Thymus (tissue), 11 donors: ENCODE data around the gene CEACAM16. TPM values are rescaled to one million over a fixed set of nuclear protein-coding genes. Genes with fewer than 3 reads are reported as not detected.
"Not testable (repeated sequence)": the region's sequence is repeated elsewhere in the genome, so short reads cannot be mapped to it uniquely, and the experiment has no call there.

Experiments
- DNase-seq, 9 donors: peaks; one replicate each; pipeline ENCODE4 v3.0.0-alpha.2; 2013; ENCODE audit warnings: low spot score in 9 of 9, low read depth in 6 of 9, missing footprints in 1 of 9
- H3K27ac ChIP-seq, 2 donors: one replicate each; pipeline ENCODE4 v1.5.1; 2013; ENCODE audit warnings: control low read depth in 1 of 2, low read depth in 1 of 2, low read length in 1 of 2, mild to moderate bottlenecking in 1 of 2, moderate library complexity in 1 of 2
- H3K27me3 ChIP-seq, 2 donors: one replicate each; pipeline ENCODE4 v1.5.1; 2013; ENCODE audit warnings: low read length in 1 of 2; ENCODE audit not compliant: control insufficient read depth in 2 of 2, insufficient read depth in 1 of 2
- H3K36me3 ChIP-seq, 2 donors: one replicate each; pipeline ENCODE4 v1.5.1; 2013; ENCODE audit warnings: low read length in 1 of 2, mild to moderate bottlenecking in 1 of 2, moderate library complexity in 1 of 2; ENCODE audit not compliant: control insufficient read depth in 2 of 2, insufficient read depth in 2 of 2
- H3K4me1 ChIP-seq, 2 donors: one replicate each; pipeline ENCODE4 v1.5.1; 2013; ENCODE audit warnings: low read length in 2 of 2; ENCODE audit not compliant: control insufficient read depth in 2 of 2, insufficient read depth in 2 of 2
- H3K4me3 ChIP-seq, 2 donors: one replicate each; pipeline ENCODE4 v1.5.1; 2013; ENCODE audit warnings: low read length in 2 of 2, control low read depth in 1 of 2, mild to moderate bottlenecking in 1 of 2
- H3K9me3 ChIP-seq, 2 donors: one replicate each; pipeline ENCODE4 v1.5.1; 2013; ENCODE audit warnings: low read length in 1 of 2, mild to moderate bottlenecking in 1 of 2; ENCODE audit not compliant: control insufficient read depth in 2 of 2, insufficient read depth in 1 of 2
- WGBS: extraction: QIAGEN DNeasy Blood & Tissue Kit; methylation state at CpG from one replicate; pipeline ENCODE4 v1.1.7; 2013; 5-methylcytosine and 5-hydroxymethylcytosine counted together
- polyA plus RNA-seq: library from polyadenylated mRNA; stranded (reverse); fragments of 200-250 nt; gene quantifications from one replicate; pipeline ENCODE4 v1.2.3, GENCODE V29; 2013
- total RNA-seq: library from RNA; stranded (reverse); fragments of 120-200 nt; gene quantifications from one replicate; pipeline ENCODE4 v1.2.4, GENCODE V29; 2013
- donor health status: healthy.

CEACAM16 gene
- total and polyA plus RNA-seq, 2 donors = 0.09 to 0.24 TPM

GRCh38 chr19:44718441-44719261 is 19.7 kb downstream of the CEACAM16 start:
- Histone ChIP-seq H3K27me3 (no peaks in the 10 kb centered on the region), H3K4me3 (no peak overlapping the region), H3K9me3 (peaks cover 0 to 13% of the 10 kb centered on the region in 2 donors), H3K27ac (peak overlapping the region in 1 of 2 donors; percentile 25), H3K36me3 (no peaks in the 10 kb centered on the region), H3K4me1 (peaks cover 0 to 17% of the 10 kb centered on the region in 2 donors)
- 78% methylated on average over 11 of the region's 11 CpGs for WGBS
- DNase-seq = no peak

DNA sequence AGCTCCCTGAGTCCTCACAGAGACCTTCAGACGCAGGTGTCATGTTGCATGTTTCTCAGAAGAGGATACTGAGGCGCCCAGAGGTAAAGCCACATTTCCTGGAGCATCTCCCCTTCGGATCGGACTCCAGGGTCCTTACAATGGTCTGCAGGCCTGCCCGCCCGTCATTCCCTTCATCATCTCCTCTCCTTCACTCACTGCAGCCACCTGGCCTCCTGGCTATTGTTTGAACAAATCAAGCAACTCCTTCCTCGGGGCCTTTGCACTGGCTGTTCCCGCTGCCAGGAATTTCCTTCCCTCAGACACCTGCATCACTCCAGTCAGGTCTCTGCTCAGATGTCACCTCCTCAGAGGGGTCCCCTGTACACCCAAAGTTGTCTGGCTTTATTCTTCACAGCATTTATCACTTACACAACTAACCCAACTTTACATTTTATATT is 20.3 kb downstream of the CEACAM16 start:
- 93% methylated on average over 8 of the region's 8 CpGs for WGBS
- Histone ChIP-seq H3K4me1 (peaks cover 0 to 23% of the 10 kb centered on the region in 2 donors), H3K27ac (no peak overlapping the region)

DNA sequence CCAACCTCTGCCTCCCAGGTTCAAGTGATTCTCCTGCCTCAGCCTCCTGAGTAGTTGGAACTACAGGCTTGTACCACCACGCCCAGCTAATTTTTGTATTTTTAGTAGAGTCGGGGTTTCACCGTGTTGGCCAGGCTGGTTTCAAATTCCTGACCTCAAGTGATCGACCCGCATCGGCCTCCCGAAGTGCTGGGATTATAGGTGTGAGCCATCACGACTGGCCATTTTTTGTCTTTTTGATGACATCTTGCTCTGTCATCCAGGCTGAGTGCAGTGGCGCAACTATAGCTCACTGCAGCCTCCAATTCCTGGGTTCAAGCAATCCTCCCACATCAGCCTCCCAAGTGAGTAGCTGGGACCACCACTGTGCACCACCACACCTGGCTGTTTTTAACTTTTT is 21.4 kb downstream of the CEACAM16 start:
- DNase-seq, H3K4me3 ChIP-seq, H3K36me3 ChIP-seq, H3K9me3 ChIP-seq, H3K27ac ChIP-seq, H3K27me3 ChIP-seq: not testable (repeated sequence)
- peaks cover 0 to 23% of the 10 kb centered on the region in 2 donors for H3K4me1 ChIP-seq
- WGBS = 98% methylated on average over 9 of the region's 9 CpGs

More for the DNA sequence above, 20.3 kb downstream of the CEACAM16 start:
- Histone ChIP-seq H3K4me3 (no peak overlapping the region), H3K27me3 (no peaks in the 10 kb centered on the region), H3K36me3 (no peaks in the 10 kb centered on the region), H3K9me3 (peaks cover 0 to 13% of the 10 kb centered on the region in 2 donors)
- no peak for DNase-seq

DNA sequence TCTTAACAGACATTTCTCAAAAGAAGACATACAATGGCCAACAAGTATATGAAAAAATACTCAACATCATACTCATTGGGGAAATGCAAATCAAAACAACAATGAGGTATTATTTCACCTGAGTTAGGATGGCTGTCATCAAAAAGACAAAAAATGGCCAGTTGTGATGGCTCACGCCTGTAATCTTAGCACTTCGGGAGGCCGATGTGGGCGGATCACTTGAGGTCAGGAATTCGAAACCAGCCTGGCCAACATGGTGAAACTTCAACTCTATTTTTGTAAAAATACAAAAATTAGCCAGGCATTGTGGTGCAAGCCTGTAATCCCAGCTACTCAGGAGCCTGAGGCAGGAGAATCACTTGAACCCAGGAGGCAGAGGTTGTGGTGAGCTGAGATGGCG is 22.0 kb downstream of the CEACAM16 start:
- no peak for DNase-seq
- H3K9me3 ChIP-seq = peaks cover 0 to under 1% of the 10 kb centered on the region in 2 donors
- peaks cover 0 to 23% of the 10 kb centered on the region in 2 donors for H3K4me1 ChIP-seq
- no peak overlapping the region for H3K27ac ChIP-seq
- no peaks in the 10 kb centered on the region for H3K36me3 ChIP-seq
- 94% methylated on average over 6 of the region's 6 CpGs for WGBS
- no peak overlapping the region for H3K4me3 ChIP-seq
- peaks cover 0 to 6% of the 10 kb centered on the region in 2 donors for H3K27me3 ChIP-seq

- not testable (repeated sequence) for H3K27ac ChIP-seq, H3K36me3 ChIP-seq, DNase-seq, H3K4me3 ChIP-seq, H3K9me3 ChIP-seq, H3K27me3 ChIP-seq
- H3K4me1 ChIP-seq = peaks cover 0 to 23% of the 10 kb centered on the region in 2 donors
- 89% methylated on average over 5 of the region's 5 CpGs for WGBS
These were observed 22.4 kb downstream of the CEACAM16 start for GRCh38 chr19:44721369-44721768.

DNA sequence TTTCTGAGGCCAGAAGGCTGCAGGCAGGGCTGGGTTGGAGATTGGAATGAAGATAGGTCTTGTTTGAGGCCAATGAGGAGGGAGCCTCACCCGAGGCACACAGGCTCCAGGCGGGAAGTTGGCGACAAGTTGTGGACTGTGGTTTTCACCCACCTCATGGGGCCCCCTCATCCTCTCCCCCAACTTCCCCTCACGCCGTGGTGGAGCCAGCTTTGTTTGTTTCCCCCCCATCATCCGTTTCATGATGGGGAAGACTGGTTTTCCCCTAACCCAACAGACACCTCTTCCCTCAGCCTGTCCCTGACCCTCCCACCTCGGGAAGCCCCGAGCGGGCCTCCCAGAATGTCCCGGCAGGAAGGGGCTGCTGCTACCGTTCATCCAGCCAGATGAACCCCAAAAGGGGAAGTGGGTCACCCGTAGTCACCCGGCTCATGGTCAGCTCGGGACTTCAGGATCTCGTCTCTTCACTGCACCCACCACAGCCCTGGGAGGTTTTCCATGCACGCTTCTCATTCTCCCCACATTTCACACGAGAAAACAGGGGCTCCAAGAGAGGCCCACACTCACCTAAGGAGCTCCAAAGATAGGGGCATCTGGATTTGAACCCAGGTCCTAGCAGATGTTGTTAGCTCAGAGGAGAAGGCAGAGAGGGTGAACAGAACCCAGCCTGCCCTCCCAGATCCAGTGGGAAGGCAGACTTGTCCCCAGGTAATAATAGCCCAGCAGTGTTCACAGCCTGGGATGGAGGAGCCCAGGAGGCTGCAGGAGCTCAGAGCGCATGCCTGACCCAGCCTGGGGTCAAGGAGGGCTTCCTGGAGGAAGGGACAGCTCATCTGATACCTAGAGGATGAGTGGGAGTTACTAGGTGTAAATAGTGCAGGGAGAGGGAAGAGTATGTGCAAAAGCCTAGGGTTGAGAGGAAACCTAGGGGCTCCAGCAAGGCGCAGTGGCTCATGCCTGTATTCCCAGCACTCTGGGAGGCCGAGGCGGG is 23.5 kb downstream of the CEACAM16 start:
- no peaks in the 10 kb centered on the region for H3K36me3 ChIP-seq
- no peaks in the 10 kb centered on the region for H3K9me3 ChIP-seq
- peaks cover 0 to 23% of the 10 kb centered on the region in 2 donors for H3K4me1 ChIP-seq
- no peak overlapping the region for H3K4me3 ChIP-seq
- WGBS = 19% methylated on average over 21 of the region's 21 CpGs
- no peak overlapping the region for H3K27ac ChIP-seq
- peak in 2 of 9 donors; percentile 25 to 49 for DNase-seq
- peaks cover 0 to 6% of the 10 kb centered on the region in 2 donors for H3K27me3 ChIP-seq

- H3K9me3 ChIP-seq = no peaks in the 10 kb centered on the region
- H3K36me3 ChIP-seq = no peaks in the 10 kb centered on the region
- H3K27ac ChIP-seq = no peak overlapping the region
- no peak for DNase-seq
- WGBS = 74% methylated on average over 10 of the region's 10 CpGs
- H3K4me3 ChIP-seq = no peak overlapping the region
- H3K27me3 ChIP-seq = peaks cover 0 to 6% of the 10 kb centered on the region in 2 donors
- H3K4me1 ChIP-seq = peaks cover 0 to 23% of the 10 kb centered on the region in 2 donors
These were observed 24.5 kb downstream of the CEACAM16 start for GRCh38 chr19:44723299-44723951.

DNA sequence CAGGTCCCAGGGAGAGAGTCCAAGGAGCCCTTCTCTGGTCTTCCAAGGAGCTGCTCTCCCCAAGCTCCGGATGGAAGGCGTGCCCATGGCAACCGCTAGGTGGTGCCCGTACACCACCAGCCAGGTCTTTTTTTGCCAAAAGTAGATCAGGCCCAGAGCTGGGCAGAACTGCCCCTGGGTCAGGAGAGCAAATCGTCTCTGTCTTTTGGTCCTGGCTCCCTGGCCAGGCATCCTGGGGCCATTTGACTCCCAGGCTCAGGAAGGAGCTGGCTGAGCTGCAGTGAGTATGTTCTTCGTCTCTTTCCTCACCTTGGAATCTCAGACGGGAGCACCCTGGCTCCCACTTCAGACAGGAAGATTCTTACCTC is 25.0 kb downstream of the CEACAM16 start:
- Histone ChIP-seq H3K27ac (no peak overlapping the region), H3K9me3 (no peaks in the 10 kb centered on the region), H3K4me1 (peaks cover 0 to 22% of the 10 kb centered on the region in 2 donors), H3K36me3 (no peaks in the 10 kb centered on the region), H3K27me3 (peaks cover 0 to 6% of the 10 kb centered on the region in 2 donors), H3K4me3 (no peak overlapping the region)
- DNase-seq = peak in 8 of 9 donors; percentile 49 to 82 (median 64)
- 27% methylated on average over 7 of the region's 7 CpGs for WGBS
